Measurements from ENCODE around the gene CTIF.

DNA sequence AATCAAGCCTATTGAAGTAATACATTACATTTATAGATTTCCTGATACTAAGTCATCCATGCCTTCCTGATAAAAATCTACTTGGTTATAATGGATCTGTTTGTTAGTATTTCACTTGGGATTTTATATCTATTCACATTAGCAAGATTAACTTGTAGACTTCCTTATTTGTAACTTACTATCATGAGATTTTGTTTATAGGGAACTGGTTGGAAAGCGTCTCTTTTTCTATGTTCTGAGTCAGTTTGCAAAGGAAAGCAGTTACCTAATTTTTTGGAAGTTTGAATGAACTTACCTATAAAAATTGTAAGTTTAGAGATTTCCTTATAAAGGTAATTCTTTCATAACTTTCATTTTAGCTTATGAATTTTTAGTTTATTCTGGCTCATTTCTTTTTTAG, 270.5 kb downstream of the CTIF start:
- TF ChIP-seq, protein P1, sequence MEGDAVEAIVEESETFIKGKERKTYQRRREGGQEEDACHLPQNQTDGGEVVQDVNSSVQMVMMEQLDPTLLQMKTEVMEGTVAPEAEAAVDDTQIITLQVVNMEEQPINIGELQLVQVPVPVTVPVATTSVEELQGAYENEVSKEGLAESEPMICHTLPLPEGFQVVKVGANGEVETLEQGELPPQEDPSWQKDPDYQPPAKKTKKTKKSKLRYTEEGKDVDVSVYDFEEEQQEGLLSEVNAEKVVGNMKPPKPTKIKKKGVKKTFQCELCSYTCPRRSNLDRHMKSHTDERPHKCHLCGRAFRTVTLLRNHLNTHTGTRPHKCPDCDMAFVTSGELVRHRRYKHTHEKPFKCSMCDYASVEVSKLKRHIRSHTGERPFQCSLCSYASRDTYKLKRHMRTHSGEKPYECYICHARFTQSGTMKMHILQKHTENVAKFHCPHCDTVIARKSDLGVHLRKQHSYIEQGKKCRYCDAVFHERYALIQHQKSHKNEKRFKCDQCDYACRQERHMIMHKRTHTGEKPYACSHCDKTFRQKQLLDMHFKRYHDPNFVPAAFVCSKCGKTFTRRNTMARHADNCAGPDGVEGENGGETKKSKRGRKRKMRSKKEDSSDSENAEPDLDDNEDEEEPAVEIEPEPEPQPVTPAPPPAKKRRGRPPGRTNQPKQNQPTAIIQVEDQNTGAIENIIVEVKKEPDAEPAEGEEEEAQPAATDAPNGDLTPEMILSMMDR (IDR thresholded peaks at IDR 0.05; ENCODE audit: low read length) = no peak
- no peak for TF ChIP-seq EZH2phosphoT487 (IDR thresholded peaks at IDR 0.05; ENCODE audit: low read length)
- TF ChIP-seq EZH2 (optimal IDR thresholded peaks at IDR 0.05; ENCODE audit: low read depth, low read length) = no peak

Measured in MM.1S (cell line).